H1 (cell line): ENCODE results near the gene ZFAND3. TPM values are rescaled to one million over a fixed set of nuclear protein-coding genes. Genes with fewer than 3 reads are reported as not detected.

Source experiments
- CTCF ChIA-PET: fragments of 300-600 bp; sonication (Branson Sonifier 250); formaldehyde crosslinking; loops from one replicate; lab custom pipeline; 2021; ENCODE audit not compliant: partially characterized antibody; lab: Charles Lee
- POLR2A ChIA-PET: fragments of 300-600 bp; sonication (Branson Sonifier 250); formaldehyde crosslinking; loops from one replicate; lab custom pipeline; 2021; ENCODE audit warnings: inconsistent platforms; ENCODE audit not compliant: partially characterized antibody; lab: Charles Lee
- DNase-seq, 2 experiments: peaks; one replicate each; pipeline versions ENCODE4 v3.0.0 to v3.0.0-alpha.2; 2010 to 2022; ENCODE audit warnings: low spot score in 2 of 2, low read depth in 1 of 2, mixed read lengths in 1 of 2
- FAIRE-seq: peaks from 2 replicates; lab custom pipeline; 2011; peaks lifted over from hg19 to GRCh38; lab: Jason Lieb, UNC
- H2AFZ ChIP-seq: 2 replicates; pipeline ENCODE4 v1.8.1; 2012; ENCODE audit warnings: low read length, inconsistent platforms
- H2AK5ac ChIP-seq: 2 replicates; pipeline ENCODE4 v1.6.1; 2013; ENCODE audit warnings: low read depth, low read length
- H2BK120ac ChIP-seq: replicated peaks from 2 replicates; pipeline ENCODE3; 2013; ENCODE audit warnings: low read depth, low read length, inconsistent platforms
- H2BK12ac ChIP-seq: 2 replicates; pipeline ENCODE4 v1.6.1; 2013; ENCODE audit warnings: low read depth, low read length
- H2BK15ac ChIP-seq: 2 replicates; pipeline ENCODE4 v1.6.1; 2013; ENCODE audit warnings: low read length
- H2BK20ac ChIP-seq: 2 replicates; pipeline ENCODE4 v1.6.1; 2013; ENCODE audit warnings: low read length
- H2BK5ac ChIP-seq: 2 replicates; pipeline ENCODE4 v1.6.1; 2013; ENCODE audit warnings: low read depth, low read length
- H3K14ac ChIP-seq: 2 replicates; pipeline ENCODE4 v1.6.1; 2013; ENCODE audit warnings: inconsistent platforms; ENCODE audit not compliant: insufficient read length
- H3K18ac ChIP-seq: 2 replicates; pipeline ENCODE4 v1.6.1; 2013; ENCODE audit warnings: low read length; ENCODE audit errors: extremely low read depth
- H3K23ac ChIP-seq: 2 replicates; pipeline ENCODE4 v1.6.1; 2013; ENCODE audit warnings: inconsistent platforms; ENCODE audit not compliant: insufficient read length
- H3K23me2 ChIP-seq: 2 replicates; pipeline ENCODE4 v1.6.1; 2013; ENCODE audit warnings: low read depth, low read length
- H3K27ac ChIP-seq: 2 replicates; pipeline ENCODE4 v1.6.1; 2011; ENCODE audit warnings: low read depth, low read length, inconsistent platforms
- H3K27me3 ChIP-seq, 4 experiments: replicated peaks in 1 of 4; 1 replicate in 1 of 4; 2 replicates in 3 of 4; pipeline versions ENCODE4 v1.6.1 to v1.8.1; 2011 to 2013; ENCODE audit warnings: low read length in 3 of 4, mild to moderate bottlenecking in 3 of 4, inconsistent platforms in 2 of 4, mixed read lengths in 2 of 4, moderate library complexity in 1 of 4; ENCODE audit not compliant: control insufficient read depth in 3 of 4, insufficient read depth in 3 of 4; ENCODE audit errors: extremely low read depth in 1 of 4
- H3K36me3 ChIP-seq, 4 experiments: 2 replicates each; pipeline versions ENCODE4 v1.6.1 to v1.8.1; 2011 to 2013; ENCODE audit warnings: mild to moderate bottlenecking in 4 of 4, low read length in 3 of 4, moderate library complexity in 2 of 4, control low read depth in 1 of 4, inconsistent platforms in 1 of 4; ENCODE audit not compliant: insufficient read depth in 4 of 4, control insufficient read depth in 2 of 4
- H3K4ac ChIP-seq: replicated peaks from 2 replicates; pipeline ENCODE3; 2013; ENCODE audit warnings: low read length, low read depth, mixed read lengths, inconsistent platforms; ENCODE audit not compliant: insufficient read length
- H3K4me1 ChIP-seq, 4 experiments: replicated peaks in 1 of 4; 1 replicate in 1 of 4; 2 replicates in 3 of 4; pipeline versions ENCODE4 v1.6.1 to v1.8.1; 2011 to 2013; ENCODE audit warnings: low read length in 3 of 4, inconsistent platforms in 2 of 4, mixed read lengths in 1 of 4; ENCODE audit not compliant: insufficient read depth in 4 of 4, control insufficient read depth in 3 of 4
- H3K4me2 ChIP-seq, 2 experiments: 2 replicates each; pipeline versions ENCODE4 v1.6.1 to v1.8.1; 2011 to 2013; ENCODE audit warnings: low read depth in 2 of 2, low read length in 2 of 2, control low read depth in 1 of 2, inconsistent platforms in 1 of 2, mild to moderate bottlenecking in 1 of 2; ENCODE audit not compliant: insufficient read depth in 1 of 2
- H3K4me3 ChIP-seq, 4 experiments: fragments of 200-600, 300-600 bp in 1 of 4; sonication (generic), shearing (Covaris generic), sonication (Bioruptor Twin) in 1 of 4; 2 replicates each; pipeline versions ENCODE4 v1.5.1 to v1.8.1; 2011 to 2016; ENCODE audit warnings: low read length in 4 of 4, low read depth in 3 of 4, control low read depth in 2 of 4, inconsistent platforms in 2 of 4, mild to moderate bottlenecking in 2 of 4, mixed read lengths in 1 of 4, moderate library complexity in 1 of 4; ENCODE audit not compliant: insufficient read depth in 2 of 4; ENCODE audit errors: extremely low read depth in 1 of 4
- H3K56ac ChIP-seq: replicated peaks from 2 replicates; pipeline ENCODE3; 2013; ENCODE audit warnings: low read depth, mild to moderate bottlenecking, mixed read lengths, low read length, inconsistent platforms; ENCODE audit not compliant: insufficient read length
- H3K79me1 ChIP-seq: 2 replicates; pipeline ENCODE4 v1.6.1; 2013; ENCODE audit warnings: low read depth, low read length, control low read depth
- H3K79me2 ChIP-seq, 2 experiments: 2 replicates each; pipeline versions ENCODE4 v1.6.1 to v1.8.1; 2012 to 2013; ENCODE audit warnings: low read length in 2 of 2, mild to moderate bottlenecking in 2 of 2, inconsistent platforms in 1 of 2; ENCODE audit not compliant: insufficient read depth in 2 of 2, control insufficient read depth in 1 of 2
- H3K9ac ChIP-seq, 4 experiments: replicated peaks in 1 of 4; 1 replicate in 1 of 4; 2 replicates in 3 of 4; pipeline versions ENCODE4 v1.6.1 to v1.8.1; 2011 to 2013; ENCODE audit warnings: low read depth in 3 of 4, low read length in 3 of 4, control low read depth in 2 of 4, mild to moderate bottlenecking in 2 of 4, moderate library complexity in 2 of 4, inconsistent platforms in 1 of 4; ENCODE audit errors: extremely low read depth in 1 of 4
- H3K9me3 ChIP-seq, 2 experiments: 2 replicates each; pipeline versions ENCODE4 v1.6.1 to v1.8.1; 2012 to 2013; ENCODE audit warnings: mild to moderate bottlenecking in 2 of 2, moderate library complexity in 2 of 2, control low read depth in 1 of 2, inconsistent platforms in 1 of 2, low read depth in 1 of 2, low read length in 1 of 2, mixed read lengths in 1 of 2; ENCODE audit not compliant: insufficient read depth in 2 of 2
- H4K20me1 ChIP-seq, 2 experiments: replicated peaks in 1 of 2; 2 replicates each; pipeline versions ENCODE3 to v1.8.1; 2011 to 2013; ENCODE audit warnings: inconsistent platforms in 2 of 2, low read length in 2 of 2, mild to moderate bottlenecking in 1 of 2; ENCODE audit not compliant: insufficient read depth in 2 of 2, control insufficient read depth in 1 of 2
- H4K5ac ChIP-seq: 2 replicates; pipeline ENCODE4 v1.6.1; 2013; ENCODE audit warnings: low read length, low read depth, mixed read lengths, inconsistent platforms; ENCODE audit not compliant: insufficient read length
- H4K8ac ChIP-seq: 2 replicates; pipeline ENCODE4 v1.8.0; 2013; ENCODE audit warnings: mild to moderate bottlenecking, moderate library complexity, low read length, inconsistent platforms; ENCODE audit not compliant: insufficient read depth; ENCODE audit errors: extremely low read depth
- H4K91ac ChIP-seq: replicated peaks from 2 replicates; pipeline ENCODE3; 2013; ENCODE audit warnings: low read length, mixed read lengths, inconsistent platforms; ENCODE audit not compliant: insufficient read length
- BCL11A ChIP-seq, 2 experiments: IDR thresholded peaks; one replicate each; pipeline ENCODE4 v1.6.1; 2011; ENCODE audit warnings: low read depth in 2 of 2, low read length in 2 of 2, mild to moderate bottlenecking in 2 of 2
- EZH2 ChIP-seq: fragments of 200-600 bp; sonication (generic); IDR thresholded peaks from 2 replicates; pipeline ENCODE4 v1.7.1; 2012; ENCODE audit warnings: low read depth, mild to moderate bottlenecking, moderate library complexity, low read length, inconsistent platforms; ENCODE audit not compliant: severe bottlenecking
- HDAC2 ChIP-seq, 2 experiments: fragments of 300-600 bp in 1 of 2; sonication (generic) in 1 of 2; IDR thresholded peaks; 2 replicates each; pipeline ENCODE4 v1.6.1; 2011 to 2012; ENCODE audit warnings: low read depth in 2 of 2, low read length in 2 of 2, mild to moderate bottlenecking in 2 of 2, moderate library complexity in 2 of 2, borderline replicate concordance in 1 of 2, inconsistent platforms in 1 of 2
- JUN ChIP-seq: IDR thresholded peaks from 2 replicates; pipeline ENCODE4 v1.6.1; 2011; ENCODE audit warnings: low read depth, mild to moderate bottlenecking, improper control_type of control experiment, low read length
- RXRA ChIP-seq: IDR thresholded peaks from 2 replicates; pipeline ENCODE4 v1.6.1; 2011; ENCODE audit warnings: low read depth, mild to moderate bottlenecking, low read length, moderate library complexity; ENCODE audit not compliant: insufficient read depth
- SIRT6 ChIP-seq: IDR thresholded peaks from one replicate; pipeline ENCODE4 v1.7.1; 2012; ENCODE audit warnings: low read length, inconsistent platforms
- SIX5 ChIP-seq: IDR thresholded peaks from 2 replicates; pipeline ENCODE4 v1.6.1; 2011; ENCODE audit warnings: mild to moderate bottlenecking, low read depth, low read length
- SP4 ChIP-seq: IDR thresholded peaks from 2 replicates; pipeline ENCODE4 v1.6.1; 2012; ENCODE audit warnings: low read length, inconsistent platforms
- WGBS, 2 experiments: shearing (Covaris generic) in 1 of 2; methylation state at CpG; one replicate each; pipeline versions ENCODE4 v1.1.6 to v1.1.7; 2013 to 2015; ENCODE audit warnings: low lambda C conversion rate in 2 of 2, mixed read lengths in 2 of 2, inconsistent platforms in 1 of 2, low coverage in 1 of 2, missing lambda C conversion rate in 1 of 2; ENCODE audit not compliant: insufficient replicate concordance in 2 of 2, insufficient coverage in 1 of 2, insufficient read length in 1 of 2; ENCODE audit errors: extremely low coverage in 1 of 2, missing lambda C conversion rate in 1 of 2; 5-methylcytosine and 5-hydroxymethylcytosine counted together
- polyA plus RNA-seq, 7 experiments: library from polyadenylated mRNA; depleted of rRNA in 3 of 7; stranded (reverse) in 5 of 7; unstranded in 2 of 7; fragments of >200 nt in 5 of 7; fragments of 200-250 nt in 2 of 7; gene quantifications; 1 replicate in 5 of 7; 2 replicates in 1 of 7; 4 replicates in 1 of 7; pipeline versions ENCODE4 v1.2.1 to v1.2.3, GENCODE V29; 2011 to 2013; ENCODE audit warnings: missing spikeins in 2 of 7, mixed read lengths in 2 of 7
- total RNA-seq: library from RNA; stranded (reverse); fragmentation: NEBNext Ultra II Directional; extraction: Animal tissue kit (Norgen Biotek cat#: 25700); gene quantifications from 2 replicates; pipeline ENCODE4 v1.2.1, GENCODE V29; 2021
- TF ChIP-seq, protein P1 (sequence below): IDR thresholded peaks from 2 replicates; pipeline ENCODE4 v1.6.1; 2012; ENCODE audit warnings: low read length, inconsistent platforms
- TF ChIP-seq, protein P2 (sequence below), 3 experiments: IDR thresholded peaks; 1 replicate in 2 of 3; 2 replicates in 1 of 3; pipeline versions ENCODE4 v1.5.1 to v1.6.1; 2011; ENCODE audit warnings: low read length in 3 of 3, mild to moderate bottlenecking in 3 of 3, inconsistent platforms in 2 of 3, low read depth in 1 of 3, moderate library complexity in 1 of 3; ENCODE audit not compliant: insufficient read depth in 1 of 3; ENCODE audit errors: control extremely low read depth in 1 of 3

ZFAND3 gene
- total and polyA plus RNA-seq, 2 of the 8 experiments (the other 6 are each of a cell fraction or from before 2014, with no cell fraction given) = 13.0 to 51.3 TPM

DNA sequence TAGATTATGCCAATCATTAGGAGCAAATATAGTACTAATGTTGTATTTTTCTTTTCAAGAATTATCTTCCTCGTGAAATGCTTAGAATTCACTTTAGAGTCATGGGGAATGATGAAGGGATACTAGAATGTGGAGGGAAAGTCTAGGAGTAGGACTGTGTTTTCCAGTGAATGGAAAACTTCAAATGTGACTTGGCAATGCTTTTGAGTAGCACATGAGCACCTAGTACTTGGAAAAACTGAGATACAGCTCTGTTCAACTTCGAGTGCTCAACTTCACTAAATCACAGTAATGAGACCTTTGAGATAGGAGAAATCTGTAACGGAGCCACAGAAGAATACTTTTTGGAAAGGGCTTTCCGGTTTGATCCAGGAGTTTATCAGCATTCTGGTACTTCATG is 272.9 kb downstream of the ZFAND3 start:
- Histone ChIP-seq H2BK20ac (no peak overlapping the region), H3K27me3 (no peaks in the 10 kb centered on the region), H2BK120ac (no peak overlapping the region), H4K91ac (no peak overlapping the region), H4K20me1 (no peaks in the 10 kb centered on the region), H2AK5ac (no peak overlapping the region), H3K79me1 (no peaks in the 10 kb centered on the region), H3K23me2 (no peaks in the 10 kb centered on the region), H2AFZ (no peak overlapping the region), H2BK15ac (no peak overlapping the region), H3K14ac (no peak overlapping the region), H3K9ac (no peak overlapping the region), H3K4ac (no peak overlapping the region), H3K4me2 (no peak overlapping the region), H2BK12ac (no peak overlapping the region), H4K8ac (no peak overlapping the region), H3K18ac (no peak overlapping the region), H3K79me2 (no peaks in the 10 kb centered on the region), H3K9me3 (no peaks in the 10 kb centered on the region), H3K27ac (no peak overlapping the region), H3K56ac (no peak overlapping the region), H3K4me1 (no peaks in the 10 kb centered on the region), H2BK5ac (no peak overlapping the region), H4K5ac (no peak overlapping the region), H3K4me3 (no peak overlapping the region), H3K36me3 (no peaks in the 10 kb centered on the region), H3K23ac (no peak overlapping the region)
- WGBS, 2 experiments = 89% methylated on average over 4 of the region's 4 CpGs; no CpG with 5 or more reads in 1 of the 2 experiments
- FAIRE-seq = no peak
- no peak for DNase-seq
- ChIA-PET POLR2A (no interaction called here), CTCF (interaction anchor here (0.6 kb wide), 1 partner anchor 51 kb away, joined by 3 read pairs; no protein-coding TSS in a partner anchor)
- TF ChIP-seq JUN = no peak
- TF ChIP-seq EZH2 = no peak
- TF ChIP-seq SIRT6 = no peak
- TF ChIP-seq, protein P1, sequence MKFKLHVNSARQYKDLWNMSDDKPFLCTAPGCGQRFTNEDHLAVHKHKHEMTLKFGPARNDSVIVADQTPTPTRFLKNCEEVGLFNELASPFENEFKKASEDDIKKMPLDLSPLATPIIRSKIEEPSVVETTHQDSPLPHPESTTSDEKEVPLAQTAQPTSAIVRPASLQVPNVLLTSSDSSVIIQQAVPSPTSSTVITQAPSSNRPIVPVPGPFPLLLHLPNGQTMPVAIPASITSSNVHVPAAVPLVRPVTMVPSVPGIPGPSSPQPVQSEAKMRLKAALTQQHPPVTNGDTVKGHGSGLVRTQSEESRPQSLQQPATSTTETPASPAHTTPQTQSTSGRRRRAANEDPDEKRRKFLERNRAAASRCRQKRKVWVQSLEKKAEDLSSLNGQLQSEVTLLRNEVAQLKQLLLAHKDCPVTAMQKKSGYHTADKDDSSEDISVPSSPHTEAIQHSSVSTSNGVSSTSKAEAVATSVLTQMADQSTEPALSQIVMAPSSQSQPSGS = no peak
- no peak for TF ChIP-seq RXRA
- TF ChIP-seq HDAC2 (IDR thresholded peaks at IDR 0.05; ENCODE audit: borderline replicate concordance in 1 of 2, low read depth in 2 of 2, low read length in 2 of 2) = no peak
- TF ChIP-seq SIX5 = no peak
- no peak for TF ChIP-seq BCL11A (IDR thresholded peaks at IDR 0.05; ENCODE audit: low read depth in 2 of 2, low read length in 2 of 2)
- no peak for TF ChIP-seq SP4
- TF ChIP-seq, protein P2, sequence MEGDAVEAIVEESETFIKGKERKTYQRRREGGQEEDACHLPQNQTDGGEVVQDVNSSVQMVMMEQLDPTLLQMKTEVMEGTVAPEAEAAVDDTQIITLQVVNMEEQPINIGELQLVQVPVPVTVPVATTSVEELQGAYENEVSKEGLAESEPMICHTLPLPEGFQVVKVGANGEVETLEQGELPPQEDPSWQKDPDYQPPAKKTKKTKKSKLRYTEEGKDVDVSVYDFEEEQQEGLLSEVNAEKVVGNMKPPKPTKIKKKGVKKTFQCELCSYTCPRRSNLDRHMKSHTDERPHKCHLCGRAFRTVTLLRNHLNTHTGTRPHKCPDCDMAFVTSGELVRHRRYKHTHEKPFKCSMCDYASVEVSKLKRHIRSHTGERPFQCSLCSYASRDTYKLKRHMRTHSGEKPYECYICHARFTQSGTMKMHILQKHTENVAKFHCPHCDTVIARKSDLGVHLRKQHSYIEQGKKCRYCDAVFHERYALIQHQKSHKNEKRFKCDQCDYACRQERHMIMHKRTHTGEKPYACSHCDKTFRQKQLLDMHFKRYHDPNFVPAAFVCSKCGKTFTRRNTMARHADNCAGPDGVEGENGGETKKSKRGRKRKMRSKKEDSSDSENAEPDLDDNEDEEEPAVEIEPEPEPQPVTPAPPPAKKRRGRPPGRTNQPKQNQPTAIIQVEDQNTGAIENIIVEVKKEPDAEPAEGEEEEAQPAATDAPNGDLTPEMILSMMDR (IDR thresholded peaks at IDR 0.05; ENCODE audit: control extremely low read depth in 1 of 3, insufficient read depth in 1 of 3, low read depth in 1 of 3, low read length in 3 of 3) = no peak
